Heart left ventricle (tissue), 13 donors: ENCODE data around the gene NBPF20.
"Not testable (repeated sequence)": the region's sequence is repeated elsewhere in the genome, so short reads cannot be mapped to it uniquely, and the experiment has no call there.

ENCODE experiments used
- POLR2A ChIP-seq, 2 donors: fragments of 450-650 bp; IDR thresholded peaks; one replicate each; pipeline ENCODE4 v1.6.1; 2017; ENCODE audit warnings: antibody characterized with exemption in 2 of 2, mild to moderate bottlenecking in 2 of 2, moderate library complexity in 2 of 2
- TF ChIP-seq, protein P1 (sequence below), 12 donors: fragments of 200-600 bp; sonication (generic) in 4 of 12; IDR thresholded peaks; one replicate each; pipeline versions ENCODE4 v1.5.0 to v1.8.0; 2018 to 2022; ENCODE audit warnings: antibody characterized with exemption in 12 of 12, mild to moderate bottlenecking in 5 of 12
- donor health status: ischemic (EF 13 %, LVEDD 7.1; RV severe dilation, severe dysfunction).
- donor health status: DM: no; HTN: yes; CAD: no.
- donor health status: DM: no; HTN: no; CAD: no.
- donor health status: ischemic (EF 25% LVEDD 6.9; RV normal size, moderate dysfunction).
- donor health status: ischemic (EF 25% LVEDD 5.7; RV mildly dilated, moderate dysfunction).
- donor health status: ischemic (EF 35%, LVEDD 5.7; RV mildly dilated, moderate dysfunction).
- donor health status: nonischemic (EF 11% LVEDD 7.7; RV severe dilation, severe dysfunction).
- donor health status: DM: yes; HTN: yes; CAD: no.
- donor health status: PGD.
- donor health status: ischemic (EF 29% LVEDD 5.4; RV normal size, mild dysfunction).
- donor health status: nonischemic (EF 23%, LVEDD 6.1; RV moderate dilation, normal function).

- TF ChIP-seq, protein P1, sequence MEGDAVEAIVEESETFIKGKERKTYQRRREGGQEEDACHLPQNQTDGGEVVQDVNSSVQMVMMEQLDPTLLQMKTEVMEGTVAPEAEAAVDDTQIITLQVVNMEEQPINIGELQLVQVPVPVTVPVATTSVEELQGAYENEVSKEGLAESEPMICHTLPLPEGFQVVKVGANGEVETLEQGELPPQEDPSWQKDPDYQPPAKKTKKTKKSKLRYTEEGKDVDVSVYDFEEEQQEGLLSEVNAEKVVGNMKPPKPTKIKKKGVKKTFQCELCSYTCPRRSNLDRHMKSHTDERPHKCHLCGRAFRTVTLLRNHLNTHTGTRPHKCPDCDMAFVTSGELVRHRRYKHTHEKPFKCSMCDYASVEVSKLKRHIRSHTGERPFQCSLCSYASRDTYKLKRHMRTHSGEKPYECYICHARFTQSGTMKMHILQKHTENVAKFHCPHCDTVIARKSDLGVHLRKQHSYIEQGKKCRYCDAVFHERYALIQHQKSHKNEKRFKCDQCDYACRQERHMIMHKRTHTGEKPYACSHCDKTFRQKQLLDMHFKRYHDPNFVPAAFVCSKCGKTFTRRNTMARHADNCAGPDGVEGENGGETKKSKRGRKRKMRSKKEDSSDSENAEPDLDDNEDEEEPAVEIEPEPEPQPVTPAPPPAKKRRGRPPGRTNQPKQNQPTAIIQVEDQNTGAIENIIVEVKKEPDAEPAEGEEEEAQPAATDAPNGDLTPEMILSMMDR (IDR thresholded peaks at IDR 0.05), result not testable (repeated sequence)
- TF ChIP-seq POLR2A (IDR thresholded peaks at IDR 0.05), result not testable (repeated sequence)
These were observed 34.2 kb upstream of the NBPF20 start for GRCh38 chr1:145459591-145459990.
